ENCODE measurements around the gene CDKAL1. TPM values are rescaled to one million over a fixed set of nuclear protein-coding genes. Genes with fewer than 3 reads are reported as not detected.

The CDKAL1 gene
- total and polyA plus RNA-seq, 2 of the 8 experiments (the other 6 are each of a cell fraction or from before 2014, with no cell fraction given): 8.4 to 24.6 TPM

DNA sequence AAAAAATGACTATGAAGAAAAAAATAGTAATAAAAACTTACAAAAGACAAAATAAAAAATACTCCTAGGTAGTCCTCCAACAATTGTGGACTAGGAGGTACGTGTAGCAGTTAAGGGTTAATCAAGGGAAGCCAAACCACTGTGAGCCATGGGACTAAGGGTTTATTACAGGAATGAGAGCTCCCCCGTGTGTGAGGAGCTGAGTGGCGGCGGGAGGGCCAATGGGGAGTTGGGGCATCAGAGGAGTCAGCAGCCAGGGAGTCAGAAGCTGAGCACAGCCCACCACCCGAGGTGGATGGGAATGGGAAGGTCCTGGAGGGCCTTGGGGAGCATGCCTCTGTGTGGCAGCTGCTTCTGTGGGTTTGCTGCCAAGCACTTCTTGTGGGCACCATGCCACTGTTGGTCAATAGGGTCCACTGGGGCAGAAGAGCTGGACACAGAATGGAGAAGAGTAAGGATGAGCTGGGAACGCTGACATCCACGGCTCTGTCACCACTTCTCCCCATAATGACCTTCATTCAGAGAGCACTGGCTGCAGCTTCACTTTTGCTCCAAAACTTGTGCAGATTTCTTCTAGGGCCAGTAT lies 373.3 kb downstream of the CDKAL1 start:
- Histone ChIP-seq H3K23ac (ENCODE audit: insufficient read length) (no peak overlapping the region), H3K23me2 (ENCODE audit: low read depth, low read length) (no peaks in the 10 kb centered on the region), H3K9ac (replicated peaks in 1 of 4; ENCODE audit: extremely low read depth in 1 of 4, low read depth in 3 of 4, low read length in 3 of 4) (no peak overlapping the region), H3K4me2 (ENCODE audit: insufficient read depth in 1 of 2, low read depth in 2 of 2, low read length in 2 of 2) (no peak overlapping the region), H2BK15ac (ENCODE audit: low read length) (no peak overlapping the region), H2BK5ac (ENCODE audit: low read depth, low read length) (no peak overlapping the region), H3K4me1 (replicated peaks in 1 of 4; ENCODE audit: control insufficient read depth in 3 of 4, insufficient read depth in 4 of 4, low read length in 3 of 4) (0 out of 7 replicates have a peak, but pooled peaks cover 0 to 2% (median 0%) of the 10 kb centered on the region in 4 experiments), H3K27me3 (replicated peaks in 1 of 4; ENCODE audit: control insufficient read depth in 3 of 4, extremely low read depth in 1 of 4, insufficient read depth in 3 of 4, low read length in 3 of 4) (no peaks in the 10 kb centered on the region), H4K8ac (ENCODE audit: extremely low read depth, insufficient read depth, low read length) (no peak overlapping the region), H3K4me3 (ENCODE audit: extremely low read depth in 1 of 4, insufficient read depth in 2 of 4, low read depth in 3 of 4, low read length in 4 of 4) (no peak overlapping the region), H3K79me1 (ENCODE audit: low read depth, low read length) (no peaks in the 10 kb centered on the region), H4K5ac (ENCODE audit: insufficient read length, low read depth, low read length) (no peak overlapping the region), H3K18ac (ENCODE audit: extremely low read depth, low read length) (no peak overlapping the region), H4K91ac (replicated peaks; ENCODE audit: insufficient read length, low read length) (no peak overlapping the region), H3K36me3 (ENCODE audit: control insufficient read depth in 2 of 4, insufficient read depth in 4 of 4, low read length in 3 of 4) (no peaks in the 10 kb centered on the region), H2BK20ac (ENCODE audit: low read length) (peak overlapping the region; percentile 3; the same call in 1 of the 2 replicates), H3K4ac (replicated peaks; ENCODE audit: insufficient read length, low read depth, low read length) (no peak overlapping the region), H4K20me1 (replicated peaks in 1 of 2; ENCODE audit: control insufficient read depth in 1 of 2, insufficient read depth in 2 of 2, low read length in 2 of 2) (no peaks in the 10 kb centered on the region), H3K56ac (replicated peaks; ENCODE audit: insufficient read length, low read depth, low read length) (no peak overlapping the region), H2AFZ (ENCODE audit: low read length) (no peak overlapping the region), H2BK120ac (replicated peaks; ENCODE audit: low read depth, low read length) (no peak overlapping the region), H3K79me2 (ENCODE audit: control insufficient read depth in 1 of 2, insufficient read depth in 2 of 2, low read length in 2 of 2) (no peaks in the 10 kb centered on the region), H3K14ac (ENCODE audit: insufficient read length) (no peak overlapping the region), H3K27ac (ENCODE audit: low read depth, low read length) (no peak overlapping the region), H2BK12ac (ENCODE audit: low read depth, low read length) (no peak overlapping the region), H3K9me3 (ENCODE audit: insufficient read depth in 2 of 2, low read depth in 1 of 2, low read length in 1 of 2) (no peaks in the 10 kb centered on the region), H2AK5ac (ENCODE audit: low read depth, low read length) (peak overlapping the region; percentile 79; the same call in 1 of the 2 replicates)
- 82% methylated on average over 7 of the region's 7 CpGs; no CpG with 5 or more reads in 1 of the 2 experiments for WGBS, 2 experiments (ENCODE audit: extremely low coverage in 1 of 2, insufficient coverage in 1 of 2, insufficient read length in 1 of 2, insufficient replicate concordance in 2 of 2, low coverage in 1 of 2, low lambda C conversion rate in 2 of 2, missing lambda C conversion rate in 1 of 2)
- TF ChIP-seq CTCF (IDR thresholded peaks at IDR 0.05; ENCODE audit: control extremely low read depth in 1 of 3, insufficient read depth in 1 of 3, low read depth in 1 of 3, low read length in 3 of 3): peak; percentile 12 to 39 (median 38); a peak in 3 of 4 replicates
- TF ChIP-seq PHF8 (conservative IDR thresholded peaks at IDR 0.05; ENCODE audit: low read depth, low read length): no peak
- TF ChIP-seq RAD21 (IDR thresholded peaks at IDR 0.05 in 1 of 2, conservative IDR thresholded peaks at IDR 0.05 in 1 of 2; ENCODE audit: low read depth in 2 of 2, low read length in 2 of 2): peak; percentile 57 to 72
- no peak for FAIRE-seq
- DNase-seq (ENCODE audit: low read depth in 1 of 2, low spot score in 2 of 2): peak in 1 of 2 experiments; percentile 52
- ChIA-PET POLR2A (ENCODE audit: partially characterized antibody) (interaction anchor here (0.7 kb wide), 1 partner anchor 10 kb away, joined by 3 read pairs; no protein-coding TSS in a partner anchor), CTCF (ENCODE audit: partially characterized antibody) (interaction anchor here (0.5 to 0.6 kb wide), 2 partner anchors 33 to 100 kb away, joined by 3 read pairs; no protein-coding TSS in a partner anchor)

Data from H1 (cell line).